Fibroblast of the aortic adventitia (primary cell): ENCODE results near the gene FAM20C. TPM values are rescaled to one million over a fixed set of nuclear protein-coding genes. Genes with fewer than 3 reads are reported as not detected.

Source experiments
- DNase-seq: peaks from one replicate; pipeline ENCODE4 v3.0.0-alpha.2; 2010; ENCODE audit warnings: low read depth
- H3K4me3 ChIP-seq: 2 replicates; pipeline ENCODE4 v1.5.1; 2011; ENCODE audit warnings: low read depth, mild to moderate bottlenecking, control low read depth, low read length, moderate library complexity
- CTCF ChIP-seq: IDR thresholded peaks from 2 replicates; pipeline ENCODE4 v1.5.1; 2011; ENCODE audit warnings: mild to moderate bottlenecking, low read length, control low read depth, inconsistent platforms; ENCODE audit not compliant: insufficient read depth
- total RNA-seq: library from RNA; depleted of rRNA; stranded (reverse); fragments of >200 nt; gene quantifications from 2 replicates; pipeline ENCODE4 v1.2.3, GENCODE V29; 2012; ENCODE audit warnings: low replicate concordance

Gene FAM20C
- total RNA-seq, 1 donor: 55.5 TPM

GRCh38 chr7:175955-176354 lies 16.4 kb upstream of the FAM20C start:
- DNase-seq: no peak
- no peak for TF ChIP-seq CTCF
- no peak overlapping the region for H3K4me3 ChIP-seq

- no peak for DNase-seq
- no peak for TF ChIP-seq CTCF
Measured at GRCh38 chr7:176381-176780, 16.0 kb upstream of the FAM20C start.

GRCh38 chr7:176786-177459 lies 15.4 kb upstream of the FAM20C start:
- TF ChIP-seq CTCF: no peak
- H3K4me3 ChIP-seq: no peak overlapping the region
- DNase-seq: no peak

More at GRCh38 chr7:176381-176780, 16.0 kb upstream of the FAM20C start:
- no peak overlapping the region for H3K4me3 ChIP-seq

GRCh38 chr7:178444-178843 lies 13.9 kb upstream of the FAM20C start:
- no peak overlapping the region for H3K4me3 ChIP-seq
- no peak for TF ChIP-seq CTCF
- no peak for DNase-seq

GRCh38 chr7:179209-179681 lies 13.1 kb upstream of the FAM20C start:
- DNase-seq: no peak
- no peak for TF ChIP-seq CTCF
- H3K4me3 ChIP-seq: no peak overlapping the region

GRCh38 chr7:179948-180694 lies 12.2 kb upstream of the FAM20C start:
- DNase-seq: no peak
- TF ChIP-seq CTCF: no peak
- H3K4me3 ChIP-seq: no peak overlapping the region
